GM19328 (cell line): ENCODE data around the gene FAM151B.
"Not testable (repeated sequence)": the region's sequence is repeated elsewhere in the genome, so short reads cannot be mapped to it uniquely, and the experiment has no call there.

Experiments used
- ATAC-seq: cut with Tn5 transposase; IDR thresholded peaks from one replicate; pipeline ENCODE4 v1.9.1; 2021; ENCODE audit warnings: mild to moderate bottlenecking, moderate library complexity; ENCODE audit not compliant: unreplicated experiment

Gene FAM151B, protein sequence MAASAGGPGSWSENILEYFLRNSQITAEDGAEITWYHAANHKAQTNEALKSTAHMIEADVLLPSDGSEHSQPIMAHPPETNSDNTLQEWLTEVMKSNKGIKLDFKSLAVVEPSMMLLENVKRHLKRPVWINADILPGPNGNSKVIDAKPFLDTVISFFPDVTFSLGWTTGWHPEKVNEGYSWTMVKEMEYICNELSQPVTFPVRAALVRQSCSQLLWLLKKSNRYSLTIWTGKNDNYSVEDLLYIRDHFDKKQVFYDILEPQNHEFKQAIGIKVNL

DNA sequence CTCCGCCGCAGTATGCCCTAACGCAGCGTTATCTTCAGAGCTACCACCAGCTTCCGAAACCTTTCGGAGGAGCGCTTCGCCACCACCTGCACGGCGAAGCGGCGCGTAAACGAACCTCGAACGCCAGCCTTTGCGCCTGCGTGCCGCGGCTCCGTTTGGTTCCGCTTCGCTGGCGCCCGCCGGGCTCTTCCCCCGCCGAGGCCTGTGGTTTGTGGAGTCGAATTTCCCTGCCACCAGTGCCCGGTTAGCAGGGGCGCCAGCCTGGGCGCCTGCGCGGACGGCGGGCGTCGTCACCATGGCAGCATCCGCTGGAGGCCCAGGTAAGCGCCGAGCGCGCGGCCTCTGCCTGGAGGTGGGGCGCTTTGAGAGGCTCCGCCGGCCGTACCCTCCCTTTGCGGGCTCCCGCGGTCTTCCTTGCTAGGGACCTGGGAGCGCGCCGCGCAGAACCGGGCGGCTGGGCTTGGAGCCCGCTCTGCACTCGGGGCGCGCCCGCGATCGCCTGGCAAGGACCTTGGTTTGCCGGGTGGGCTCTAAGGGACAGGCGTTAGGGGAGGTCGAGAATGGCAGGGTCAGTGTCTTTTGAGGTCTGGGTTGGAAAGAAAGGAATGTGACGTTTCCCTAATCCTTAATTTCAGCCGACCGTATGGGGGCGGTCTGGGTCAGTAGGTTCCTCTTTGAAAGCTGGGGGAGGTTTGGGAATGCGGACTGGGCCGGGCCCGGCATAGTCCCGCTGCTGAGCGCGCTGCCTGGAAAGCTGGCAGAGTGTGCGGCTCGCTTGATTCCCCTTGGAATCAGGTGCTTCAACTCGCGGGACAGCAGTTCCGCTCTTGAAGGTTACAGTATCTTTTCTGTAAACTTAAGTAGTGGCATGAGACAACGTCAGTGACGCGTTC lies at the start of gene FAM151B:
TSS of gene FAM151B (plus strand) at position 272 of the 893 bp plus-strand sequence. CDS start at position 296, 24 bp downstream.
- peak; percentile 90 for ATAC-seq

DNA sequence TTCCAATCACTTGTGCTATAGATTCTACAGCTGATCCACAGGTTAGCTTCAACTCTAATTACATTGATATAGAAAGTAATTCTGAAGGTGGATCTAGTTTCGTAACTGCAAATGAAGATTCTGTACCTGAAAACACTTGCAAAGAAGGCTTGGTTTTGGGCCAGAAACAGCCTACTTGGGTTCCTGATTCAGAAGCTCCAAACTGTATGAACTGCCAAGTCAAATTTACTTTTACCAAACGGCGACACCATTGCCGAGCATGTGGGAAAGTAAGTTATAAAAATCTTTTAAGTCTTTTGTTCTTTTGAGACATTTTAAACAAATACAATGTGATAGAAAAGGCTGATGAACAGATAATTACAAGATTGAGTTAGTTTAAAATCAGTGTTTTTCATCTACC lies 49.2 kb upstream of the FAM151B start:
- no peak for ATAC-seq

DNA sequence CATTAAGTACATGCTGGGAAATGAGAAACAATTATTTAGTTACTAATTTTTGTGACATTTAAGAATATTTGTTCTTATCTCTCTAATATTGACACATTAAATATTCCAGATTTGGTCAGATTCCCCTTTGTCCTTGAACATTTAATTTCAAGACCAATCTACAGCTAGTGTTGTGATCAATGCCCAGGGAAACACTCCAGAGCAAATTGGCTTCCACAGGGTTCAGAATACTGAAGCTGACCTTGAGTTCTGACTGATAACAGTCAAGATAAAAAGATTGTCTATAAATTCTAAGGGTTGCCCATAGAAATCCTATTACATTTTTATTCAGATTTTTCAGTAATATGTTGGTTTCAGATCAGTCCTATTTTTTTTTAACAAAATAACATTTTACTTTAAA lies 48.7 kb upstream of the FAM151B start:
- ATAC-seq, result no peak

DNA sequence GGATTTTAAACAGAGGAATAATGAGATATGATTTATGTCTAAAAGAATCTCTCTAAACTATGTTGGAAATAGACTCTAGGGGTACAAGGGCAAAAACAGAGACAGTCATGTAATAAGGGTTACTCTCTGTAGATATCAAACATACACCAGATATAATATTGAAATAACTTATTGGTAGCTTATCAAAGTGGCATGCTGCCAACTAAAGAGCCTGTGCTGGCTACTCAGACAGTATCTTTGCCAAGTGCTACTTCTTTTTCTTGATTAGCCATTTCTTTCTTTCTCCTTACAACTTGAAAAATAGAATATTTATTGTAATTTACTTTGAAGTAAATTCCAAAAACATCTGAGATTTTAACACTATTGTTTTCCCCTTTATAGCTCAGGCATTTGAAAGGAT lies 45.2 kb upstream of the FAM151B start:
- ATAC-seq, result no peak

DNA sequence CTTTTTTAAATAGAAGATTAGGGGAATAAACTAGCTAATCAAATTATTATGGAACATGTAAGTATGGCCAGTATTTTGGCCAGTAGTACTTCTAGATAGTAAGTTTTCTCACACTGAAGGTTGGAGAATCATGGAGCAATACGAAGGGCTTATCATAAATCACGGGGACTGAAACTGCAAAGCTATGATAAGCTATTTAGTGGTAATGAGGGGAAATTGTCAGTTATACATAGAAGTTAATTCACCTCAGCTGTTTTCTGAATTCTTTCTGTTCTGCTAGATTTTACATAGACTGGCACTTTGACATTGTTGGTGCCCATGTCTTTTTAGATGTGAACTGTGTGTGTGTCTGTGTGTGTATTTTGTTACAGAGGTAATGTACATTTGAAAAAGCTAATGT lies 34.5 kb upstream of the FAM151B start:
- no peak for ATAC-seq

DNA sequence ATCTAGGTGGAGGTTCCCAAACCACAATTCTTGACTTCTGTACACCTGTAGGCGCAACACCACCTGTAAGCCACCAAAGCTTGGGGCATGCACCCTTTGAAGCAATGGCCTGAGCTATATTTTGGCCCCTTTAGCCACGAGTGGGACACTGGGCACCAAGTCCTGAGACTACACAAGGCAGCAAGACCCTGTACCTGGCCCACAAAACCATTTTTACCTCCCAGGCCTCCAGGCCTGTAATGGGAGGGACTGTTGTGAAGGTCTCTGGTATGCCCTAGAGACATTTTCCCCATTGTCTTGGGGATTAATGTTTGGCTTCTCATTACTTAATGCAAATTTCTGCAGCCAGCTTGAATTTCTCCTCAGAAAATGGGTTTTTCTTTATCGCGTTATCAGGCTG lies 24.6 kb upstream of the FAM151B start:
- no peak for ATAC-seq

DNA sequence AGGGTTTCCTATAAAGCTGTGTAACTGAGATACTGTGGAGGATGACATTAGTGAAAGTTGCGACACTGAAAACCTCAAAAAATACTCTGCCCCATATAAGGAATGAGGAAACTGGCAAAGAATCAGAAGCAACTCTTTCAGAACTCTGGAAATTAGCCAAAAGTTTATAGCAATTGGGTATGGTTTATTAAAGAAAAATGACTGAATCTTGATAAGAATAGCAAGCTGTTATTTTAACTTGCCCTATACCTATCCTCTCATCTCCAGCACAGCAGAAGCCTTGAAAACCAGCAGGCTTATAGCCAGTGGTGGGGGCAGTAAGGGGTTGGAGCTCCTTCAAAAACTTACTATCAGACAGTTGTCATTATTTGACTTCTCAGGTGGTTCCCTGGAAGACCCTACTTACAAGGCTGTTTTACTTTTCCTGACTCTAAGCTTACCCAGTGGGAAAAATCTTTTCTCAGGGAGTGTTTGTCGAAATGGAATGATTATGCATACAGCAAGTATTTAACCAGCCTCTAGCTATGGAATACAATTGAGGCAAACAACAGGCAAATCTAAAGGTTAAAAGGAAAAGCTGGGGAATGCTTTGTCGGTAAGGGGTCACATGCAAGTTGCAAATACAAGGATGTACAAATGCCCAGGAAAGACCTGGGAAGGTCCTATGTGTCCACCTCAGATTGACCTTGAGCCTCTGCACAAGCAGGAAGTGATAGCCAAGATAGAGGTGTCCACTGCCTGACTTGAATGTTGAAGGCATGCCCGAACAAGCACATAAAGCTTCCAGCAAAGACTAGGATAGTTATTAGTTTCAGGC lies 21.0 kb upstream of the FAM151B start:
- no peak for ATAC-seq

DNA sequence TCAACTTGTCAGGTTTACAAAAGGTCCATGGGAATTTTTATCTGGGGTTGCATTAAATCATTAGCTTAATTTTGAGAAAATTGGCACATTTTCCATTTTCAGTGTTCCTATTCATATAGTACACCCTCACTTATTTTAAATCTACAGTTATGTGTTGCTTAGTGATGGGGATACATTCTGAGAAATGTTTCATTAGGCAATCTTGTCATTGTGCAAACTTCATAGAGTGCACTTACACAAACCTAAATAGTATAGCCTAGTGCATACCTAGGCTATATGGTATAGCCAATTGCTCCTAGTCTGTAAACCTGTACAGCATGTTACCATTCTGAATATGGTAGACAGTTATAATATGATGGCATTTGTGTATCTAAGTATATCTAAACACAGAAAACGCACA lies 19.8 kb upstream of the FAM151B start:
- ATAC-seq, result no peak

DNA sequence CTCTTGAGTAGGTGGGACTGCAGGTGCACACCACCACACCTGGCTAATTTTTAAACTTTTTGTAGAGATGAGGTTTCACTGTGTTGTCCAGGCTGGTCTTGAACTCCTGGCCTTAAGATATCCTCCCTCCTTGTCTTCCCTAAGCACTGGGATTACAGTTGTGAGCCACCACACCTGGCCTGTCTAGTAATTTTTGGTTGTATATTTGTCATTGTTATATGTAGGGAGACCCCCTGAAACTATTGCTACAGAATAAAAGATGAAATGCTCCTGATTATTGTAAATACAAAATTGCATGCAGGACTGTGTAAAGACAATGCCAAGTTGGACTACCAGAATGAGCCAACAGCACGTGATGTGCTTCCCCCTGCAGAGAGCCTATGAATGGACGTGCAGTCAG lies 17.3 kb upstream of the FAM151B start:
- ATAC-seq, result not testable (repeated sequence)

DNA sequence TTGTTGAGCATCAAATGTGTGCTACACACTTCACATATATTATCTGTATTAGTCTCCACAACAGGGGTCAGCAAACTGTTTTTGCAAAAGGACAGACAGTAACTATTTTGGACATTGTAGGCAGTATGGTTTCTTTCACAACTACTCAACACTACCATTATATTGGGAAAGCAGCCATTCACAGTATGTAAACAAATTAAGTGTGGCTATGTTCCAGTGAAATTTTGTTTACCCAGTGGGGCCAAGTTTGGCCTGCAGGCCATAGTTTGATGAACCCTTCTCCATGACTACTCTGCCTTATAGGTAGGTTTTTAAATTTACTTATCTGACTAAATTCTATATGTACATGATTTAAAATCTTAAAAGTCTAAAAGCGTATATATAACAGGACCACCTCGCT lies 13.0 kb upstream of the FAM151B start:
- ATAC-seq, result no peak

DNA sequence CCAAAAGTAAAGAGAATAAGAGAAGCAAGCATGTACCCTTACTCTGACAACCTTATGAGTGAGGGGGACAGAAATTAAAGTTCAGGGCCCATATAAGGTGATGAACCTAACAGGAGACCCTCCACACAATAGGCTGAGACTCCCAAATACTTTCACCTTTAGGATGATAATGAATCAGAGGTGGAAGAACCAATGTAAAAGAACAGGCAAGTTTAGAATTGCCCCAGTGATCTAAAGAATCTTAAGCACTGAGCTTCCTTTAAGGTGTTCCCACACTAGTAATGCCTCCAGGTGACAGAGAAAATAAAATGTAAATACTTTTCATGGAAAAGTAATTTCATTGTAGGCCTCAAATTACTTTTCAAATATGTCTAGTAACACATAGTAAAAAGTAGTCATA lies 8.2 kb upstream of the FAM151B start:
- ATAC-seq, result no peak

DNA sequence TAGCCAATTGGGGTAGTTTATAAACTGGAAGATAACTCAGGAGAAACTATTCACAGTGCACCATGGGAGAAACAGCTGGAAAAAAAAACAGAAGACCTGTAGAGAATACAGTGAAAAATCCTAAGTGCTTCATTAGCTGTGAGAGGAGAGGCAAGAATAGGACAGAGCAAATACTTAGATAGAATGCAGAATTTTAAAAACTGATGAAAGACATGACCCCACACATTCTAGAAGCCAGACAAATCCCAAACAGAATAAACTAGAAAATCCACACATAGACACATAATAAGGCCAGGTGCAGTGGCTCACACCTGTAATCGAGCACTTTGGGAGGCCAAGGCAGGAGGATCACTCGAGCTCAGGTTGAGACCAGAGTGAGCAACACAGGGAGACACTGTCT lies 7.5 kb upstream of the FAM151B start:
- ATAC-seq, result no peak

DNA sequence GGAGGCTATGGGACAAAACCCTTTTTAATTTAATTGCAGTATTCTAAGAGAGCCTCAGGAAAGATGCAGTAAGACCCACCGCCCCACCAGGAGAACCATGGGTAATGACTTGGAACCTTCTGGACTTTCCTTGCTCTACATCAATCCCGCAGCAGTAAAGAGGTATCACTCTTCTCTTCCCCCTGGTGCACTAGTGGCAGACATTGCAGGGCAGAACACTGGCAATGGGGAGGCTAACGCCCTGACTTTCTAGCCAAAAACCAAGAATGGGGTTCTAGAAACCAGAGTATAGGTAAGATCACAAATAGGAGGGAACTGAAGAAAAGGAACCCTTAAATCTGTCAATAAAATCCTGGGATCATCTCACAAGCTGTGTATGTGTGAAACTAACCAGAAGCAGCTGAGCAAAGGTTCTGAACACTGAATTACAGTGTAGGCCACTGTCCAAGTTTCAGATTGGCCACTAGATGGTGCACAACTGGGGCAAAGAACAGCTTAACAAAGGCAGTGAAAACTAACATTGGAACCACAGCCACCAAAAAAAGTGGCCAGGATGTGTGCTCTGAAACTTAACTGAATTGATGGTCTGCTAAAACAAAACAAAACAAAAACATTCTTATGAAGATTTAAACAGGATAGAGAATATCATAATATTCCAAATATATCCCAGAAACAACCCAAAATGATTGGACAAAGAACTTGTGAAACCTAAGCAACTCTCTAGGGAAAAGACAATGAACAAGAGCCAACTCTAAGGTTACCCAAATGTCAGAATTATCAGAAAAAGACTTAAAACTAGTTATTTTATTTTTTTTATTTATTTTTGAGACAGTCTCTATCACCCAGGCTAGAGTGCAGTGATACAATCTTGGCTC lies 6.6 kb upstream of the FAM151B start:
- no peak for ATAC-seq

DNA sequence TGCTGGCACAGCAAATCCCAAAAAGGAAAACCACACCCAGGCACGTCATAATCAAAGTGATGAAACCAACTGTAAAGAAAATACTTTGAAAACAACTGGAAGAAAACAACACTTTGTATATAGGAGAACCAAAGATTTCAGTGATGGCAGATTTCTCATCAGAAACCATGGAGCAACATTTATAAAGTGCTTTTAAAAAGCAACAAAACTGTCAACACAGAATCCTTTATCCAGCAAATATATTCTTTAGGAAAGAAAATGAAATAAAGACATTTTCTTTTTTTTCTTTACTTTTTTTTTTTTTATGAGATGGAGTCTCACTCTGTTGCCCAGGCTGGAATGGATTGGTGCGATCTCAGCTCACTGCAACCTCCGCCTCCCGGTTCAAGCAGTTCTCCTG lies 5.3 kb upstream of the FAM151B start:
- ATAC-seq, result no peak

DNA sequence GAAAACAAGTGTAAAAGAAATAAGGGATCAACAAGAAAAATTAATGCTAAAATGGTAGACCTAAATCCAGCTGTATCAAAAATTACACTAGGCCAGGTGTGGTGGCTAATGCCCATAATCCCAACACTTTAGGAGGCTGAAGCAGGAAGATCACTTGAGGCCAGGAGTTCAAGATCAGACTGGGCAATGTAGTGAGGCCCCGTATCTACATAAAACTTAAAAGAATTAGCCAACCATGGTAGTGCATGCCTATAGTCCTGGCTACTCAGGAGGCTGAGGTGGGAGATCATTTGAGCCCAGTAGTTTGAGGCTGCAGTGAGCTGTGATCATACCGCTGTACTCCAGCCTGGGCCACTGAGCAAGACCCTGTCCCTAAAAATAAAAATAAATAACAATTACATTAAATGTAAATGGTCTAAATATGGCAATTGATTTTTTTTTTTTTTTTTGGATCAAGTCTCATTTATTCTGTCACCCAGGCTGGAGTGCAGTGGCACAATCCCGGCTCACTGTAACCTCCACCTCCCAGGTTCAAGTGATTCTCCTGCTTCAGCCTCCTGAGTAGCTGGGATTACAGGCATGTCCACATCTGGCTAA lies 4.2 kb upstream of the FAM151B start:
- no peak for ATAC-seq

DNA sequence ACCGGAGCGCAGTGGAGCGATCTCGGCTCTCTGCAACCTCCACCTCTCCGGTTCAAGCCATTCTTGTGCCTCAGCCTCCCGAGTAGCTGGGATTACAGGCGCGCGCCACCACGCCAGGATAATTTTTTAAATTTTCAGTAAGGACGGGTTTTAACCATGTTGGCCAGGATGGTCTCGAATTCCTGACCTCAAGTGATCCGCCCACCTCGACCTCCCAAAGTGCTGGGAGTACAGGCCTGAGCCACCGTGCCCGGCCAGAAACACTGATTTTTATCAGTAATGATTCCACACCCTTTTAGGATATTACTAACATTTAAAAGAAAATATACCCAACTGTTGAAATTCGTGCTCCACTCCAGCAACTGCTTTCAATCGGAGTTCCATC lies 464 bp upstream of the FAM151B start:
- no peak for ATAC-seq

DNA sequence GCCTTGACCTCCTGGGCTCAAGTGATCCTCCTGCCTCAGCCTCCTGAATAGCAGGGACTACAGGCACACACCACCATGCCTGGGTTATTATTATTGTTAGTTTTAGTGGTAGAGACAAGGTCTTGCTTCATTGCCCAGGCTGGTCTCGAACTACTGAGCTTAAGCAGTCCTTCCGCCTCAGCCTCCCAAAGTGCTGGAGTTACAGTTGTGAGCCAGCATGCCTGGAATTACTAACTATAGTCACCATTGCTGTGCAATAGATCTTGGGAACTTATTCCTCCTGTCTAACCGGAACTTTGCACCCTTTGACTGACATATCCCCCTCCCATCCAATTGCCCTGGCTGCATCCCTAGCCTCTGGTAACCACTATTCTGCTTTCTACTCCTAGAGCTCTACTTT lies 3.4 kb downstream of the FAM151B start:
- no peak for ATAC-seq

DNA sequence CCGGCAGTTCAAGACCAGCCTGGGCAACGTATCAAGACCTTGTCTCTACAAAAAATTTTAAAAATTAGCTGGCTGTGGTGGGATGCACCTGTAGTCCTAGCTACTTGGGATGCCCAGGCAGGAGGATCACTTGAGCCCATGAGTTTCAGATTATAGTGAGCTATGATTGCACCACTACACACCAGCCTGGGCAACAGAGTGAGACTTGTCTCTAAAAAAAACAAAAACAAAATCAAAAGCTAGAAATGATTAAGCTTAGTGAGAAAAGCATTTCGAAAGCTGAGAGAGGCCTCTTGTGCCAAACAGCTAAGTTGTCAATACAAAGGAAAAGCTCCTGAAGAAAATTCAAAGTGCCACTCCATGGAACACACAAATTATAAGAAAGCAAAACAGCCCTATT lies 4.8 kb downstream of the FAM151B start:
- ATAC-seq, result no peak

DNA sequence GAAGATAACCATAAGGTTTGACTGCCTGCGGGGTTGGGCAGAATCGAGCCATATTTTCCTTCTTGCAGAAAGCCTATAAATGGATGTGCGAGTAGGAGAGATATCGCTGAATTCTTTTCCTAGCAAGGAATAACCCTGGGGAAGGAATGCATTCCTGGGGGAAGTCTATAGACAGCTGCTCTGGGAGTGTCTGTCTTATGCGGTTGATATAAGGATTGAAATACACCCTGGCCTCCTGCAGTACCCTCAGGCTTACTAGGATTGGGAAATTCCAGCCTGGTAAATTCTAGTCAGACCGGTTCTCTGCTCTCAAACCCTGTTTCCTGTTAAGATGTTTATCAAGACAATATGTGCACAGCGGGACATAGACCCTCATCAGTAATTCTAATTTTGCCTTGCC lies 5.5 kb downstream of the FAM151B start:
- ATAC-seq, result not testable (repeated sequence)

DNA sequence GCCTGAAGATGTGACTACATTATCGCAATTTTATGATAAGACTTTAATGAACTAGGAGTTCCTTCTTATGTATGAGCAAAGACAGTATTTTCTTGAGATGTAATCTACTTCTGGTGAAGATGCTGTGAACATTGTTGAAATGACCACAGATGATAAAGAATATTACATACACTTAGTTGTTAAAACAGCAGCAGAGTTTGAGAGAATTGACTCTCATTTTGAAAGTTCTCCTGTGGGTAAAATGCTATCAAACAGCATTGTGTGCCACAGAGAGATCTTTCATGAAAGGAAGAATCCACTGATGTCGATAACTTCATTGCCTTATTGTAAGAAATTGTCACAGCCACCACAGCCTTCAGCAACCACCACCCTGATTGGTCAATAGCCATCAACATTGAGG lies 8.0 kb downstream of the FAM151B start:
- no peak for ATAC-seq
